Prostate gland (tissue), 2 donors: ENCODE measurements around the gene EOMES.

Experiments used
- POLR2A ChIP-seq: fragments of 450-650 bp; IDR thresholded peaks from one replicate; pipeline ENCODE4 v1.6.1; 2016; ENCODE audit warnings: antibody characterized with exemption, mild to moderate bottlenecking
- POLR2AphosphoS5 ChIP-seq: sonication (generic); formaldehyde crosslinking; IDR thresholded peaks from one replicate; pipeline ENCODE4 v1.6.1; 2017; ENCODE audit warnings: antibody characterized with exemption
- TF ChIP-seq, protein P1 (sequence below), 4 experiments: fragments of 200-600 bp in 2 of 4; fragments of 450-650 bp in 2 of 4; sonication (generic) in 2 of 4; IDR thresholded peaks; 1 replicate in 3 of 4; 2 replicates in 1 of 4; pipeline ENCODE4 v1.5.1; 2016 to 2019; ENCODE audit warnings: antibody characterized with exemption in 4 of 4, mild to moderate bottlenecking in 2 of 4, moderate library complexity in 2 of 4

DNA sequence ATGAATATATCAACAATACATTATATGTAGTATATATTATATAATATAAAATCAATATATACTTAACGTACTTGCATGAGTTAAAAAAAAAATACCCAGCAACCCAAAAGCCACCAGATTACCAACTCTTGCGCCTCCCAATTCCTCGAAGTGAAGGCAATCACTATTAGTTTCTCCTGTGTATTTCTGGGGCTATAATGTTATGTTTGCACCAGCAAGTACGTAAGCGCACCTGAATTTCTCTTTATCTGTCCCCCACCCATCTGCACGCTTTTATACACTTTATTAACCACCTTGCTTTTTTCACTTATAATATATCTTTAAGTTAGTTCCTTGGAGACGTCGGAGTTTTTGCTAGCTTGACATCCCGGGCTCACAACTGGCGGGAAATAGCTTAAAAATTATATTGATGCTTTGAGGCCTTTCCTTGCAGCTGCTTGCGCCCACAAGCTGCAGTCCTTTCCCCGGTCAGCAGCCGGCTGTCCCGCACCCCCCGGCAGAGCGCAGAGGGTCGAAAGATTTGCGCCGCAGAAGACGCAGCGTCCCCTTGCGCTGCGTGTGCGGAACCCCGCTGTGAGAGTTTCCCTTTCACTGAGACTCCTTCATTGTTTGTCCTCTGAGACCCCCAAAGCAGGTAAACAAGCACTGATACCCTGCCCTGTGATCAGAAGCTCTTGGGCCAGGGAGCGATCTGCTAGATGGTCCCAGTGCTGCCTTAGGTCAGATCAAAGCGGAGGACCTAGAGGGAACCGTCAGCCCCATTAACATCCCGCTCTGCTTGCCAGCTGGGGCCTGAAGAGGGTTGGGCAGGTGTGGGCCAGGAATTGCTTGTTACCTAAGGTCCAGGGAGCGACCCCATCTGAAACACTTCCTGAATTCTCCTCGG lies 8.9 kb upstream of the EOMES start:
- TF ChIP-seq POLR2A: no peak
- TF ChIP-seq, protein P1, sequence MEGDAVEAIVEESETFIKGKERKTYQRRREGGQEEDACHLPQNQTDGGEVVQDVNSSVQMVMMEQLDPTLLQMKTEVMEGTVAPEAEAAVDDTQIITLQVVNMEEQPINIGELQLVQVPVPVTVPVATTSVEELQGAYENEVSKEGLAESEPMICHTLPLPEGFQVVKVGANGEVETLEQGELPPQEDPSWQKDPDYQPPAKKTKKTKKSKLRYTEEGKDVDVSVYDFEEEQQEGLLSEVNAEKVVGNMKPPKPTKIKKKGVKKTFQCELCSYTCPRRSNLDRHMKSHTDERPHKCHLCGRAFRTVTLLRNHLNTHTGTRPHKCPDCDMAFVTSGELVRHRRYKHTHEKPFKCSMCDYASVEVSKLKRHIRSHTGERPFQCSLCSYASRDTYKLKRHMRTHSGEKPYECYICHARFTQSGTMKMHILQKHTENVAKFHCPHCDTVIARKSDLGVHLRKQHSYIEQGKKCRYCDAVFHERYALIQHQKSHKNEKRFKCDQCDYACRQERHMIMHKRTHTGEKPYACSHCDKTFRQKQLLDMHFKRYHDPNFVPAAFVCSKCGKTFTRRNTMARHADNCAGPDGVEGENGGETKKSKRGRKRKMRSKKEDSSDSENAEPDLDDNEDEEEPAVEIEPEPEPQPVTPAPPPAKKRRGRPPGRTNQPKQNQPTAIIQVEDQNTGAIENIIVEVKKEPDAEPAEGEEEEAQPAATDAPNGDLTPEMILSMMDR (IDR thresholded peaks at IDR 0.05): no peak
- no peak for TF ChIP-seq POLR2AphosphoS5
